Activated CD4-positive, alpha-beta T cell treated with anti-CD3 and anti-CD28 coated beads for 1 hour (primary cell): ENCODE measurements around the gene SETD1A.
"Not testable (repeated sequence)": the region's sequence is repeated elsewhere in the genome, so short reads cannot be mapped to it uniquely, and the experiment has no call there.

Experiments
- DNase-seq: peaks from one replicate; pipeline ENCODE4 v3.0.0-alpha.2; 2020

SETD1A gene

DNA sequence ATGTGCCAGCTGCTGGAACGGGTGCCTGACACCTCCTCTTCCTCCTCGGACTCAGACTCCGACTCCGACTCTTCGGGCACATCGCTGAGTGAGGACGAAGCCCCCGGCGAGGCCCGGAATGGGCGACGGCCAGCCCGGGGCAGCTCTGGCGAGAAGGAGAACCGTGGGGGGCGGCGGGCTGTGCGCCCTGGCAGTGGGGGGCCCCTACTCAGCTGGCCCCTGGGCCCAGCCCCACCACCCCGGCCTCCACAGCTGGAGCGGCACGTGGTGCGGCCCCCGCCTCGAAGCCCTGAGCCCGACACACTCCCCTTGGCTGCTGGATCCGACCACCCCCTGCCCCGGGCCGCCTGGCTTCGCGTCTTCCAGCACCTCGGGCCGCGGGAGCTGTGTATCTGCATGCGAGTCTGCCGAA lies 27.4 kb upstream of the SETD1A start:
- no peak for DNase-seq

GRCh38 chr16:30931068-30931650 lies 26.4 kb upstream of the SETD1A start:
- no peak for DNase-seq

DNA sequence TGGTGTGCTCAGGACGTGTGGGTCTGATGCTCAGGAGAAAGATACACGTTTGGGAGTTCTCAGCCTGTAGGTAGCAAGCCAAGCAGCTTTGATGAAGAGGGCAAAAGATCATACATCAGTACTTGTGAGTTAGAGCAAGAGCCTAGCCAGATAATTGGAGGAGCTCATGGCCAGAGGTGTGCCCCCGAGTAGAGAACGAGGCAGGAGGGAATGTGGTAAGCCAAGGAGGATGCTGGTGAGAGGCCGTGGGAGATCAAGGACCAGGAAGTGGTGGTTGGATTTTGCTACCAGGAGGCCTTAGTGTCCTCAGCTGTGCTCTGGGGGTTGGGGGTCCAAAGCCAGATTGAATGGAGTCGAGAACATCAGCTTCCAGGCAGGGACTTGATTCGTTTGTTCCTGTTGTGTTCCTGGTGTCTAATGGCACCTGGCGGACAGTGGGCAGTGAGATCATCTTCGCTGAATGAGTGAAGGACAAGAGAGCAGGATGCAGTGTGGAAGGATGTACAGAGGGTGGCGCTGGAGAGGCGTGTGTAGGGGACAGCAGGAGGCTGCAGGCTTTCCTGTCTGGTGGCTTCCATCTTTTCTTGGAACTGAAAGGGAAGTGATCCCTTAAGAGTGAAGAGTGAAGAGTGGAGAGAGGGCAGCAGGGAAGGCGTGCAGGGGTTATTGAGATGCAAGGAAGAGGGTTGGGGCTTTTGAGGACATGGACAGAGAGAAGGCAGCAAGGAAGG lies 22.6 kb upstream of the SETD1A start:
- no peak for DNase-seq

DNA sequence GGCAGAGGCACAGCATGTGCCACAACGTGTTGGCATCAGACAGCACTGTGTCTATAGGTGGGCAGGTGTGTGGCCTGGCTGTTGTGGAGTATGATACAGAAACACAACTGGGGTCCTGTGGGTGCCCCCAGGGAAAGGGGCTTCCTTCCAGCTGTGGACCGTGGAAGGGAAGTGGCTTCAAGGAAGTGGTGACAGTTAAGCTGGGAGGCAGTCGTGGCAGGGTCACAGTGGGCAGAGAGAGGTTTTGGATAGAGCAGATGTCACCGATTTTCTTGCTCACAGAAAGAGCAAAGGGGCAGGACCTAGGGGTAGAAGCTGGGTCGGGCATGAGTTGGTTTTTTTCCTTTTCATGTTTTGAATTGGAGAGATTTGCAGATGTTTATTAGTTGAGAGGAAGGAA lies 19.9 kb upstream of the SETD1A start:
- no peak for DNase-seq

GRCh38 chr16:30939571-30939970 lies 18.0 kb upstream of the SETD1A start:
- DNase-seq = not testable (repeated sequence)

GRCh38 chr16:30941600-30942425 lies 15.7 kb upstream of the SETD1A start:
- DNase-seq = no peak

- no peak for DNase-seq
Observed at GRCh38 chr16:30942426-30942806, 15.1 kb upstream of the SETD1A start.

DNA sequence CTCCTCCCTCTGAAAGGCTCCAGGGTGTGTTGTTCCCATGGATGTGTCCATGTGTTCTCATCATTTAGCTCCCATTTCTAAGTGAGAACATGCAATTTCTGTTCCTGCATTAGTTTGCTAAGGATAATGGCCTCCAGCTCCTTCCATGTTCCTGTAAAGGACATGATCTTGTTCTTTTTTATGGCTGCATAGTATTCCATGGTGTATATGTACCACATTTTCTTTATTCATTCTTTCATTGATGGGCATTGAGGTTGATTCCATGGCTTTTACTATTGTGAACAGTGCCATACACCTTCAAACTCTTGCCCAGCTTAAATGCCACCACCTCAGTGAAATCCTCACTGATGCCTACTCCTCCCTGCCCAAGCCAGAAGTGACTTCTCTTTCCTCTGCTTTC lies 13.2 kb upstream of the SETD1A start:
- DNase-seq = no peak

DNA sequence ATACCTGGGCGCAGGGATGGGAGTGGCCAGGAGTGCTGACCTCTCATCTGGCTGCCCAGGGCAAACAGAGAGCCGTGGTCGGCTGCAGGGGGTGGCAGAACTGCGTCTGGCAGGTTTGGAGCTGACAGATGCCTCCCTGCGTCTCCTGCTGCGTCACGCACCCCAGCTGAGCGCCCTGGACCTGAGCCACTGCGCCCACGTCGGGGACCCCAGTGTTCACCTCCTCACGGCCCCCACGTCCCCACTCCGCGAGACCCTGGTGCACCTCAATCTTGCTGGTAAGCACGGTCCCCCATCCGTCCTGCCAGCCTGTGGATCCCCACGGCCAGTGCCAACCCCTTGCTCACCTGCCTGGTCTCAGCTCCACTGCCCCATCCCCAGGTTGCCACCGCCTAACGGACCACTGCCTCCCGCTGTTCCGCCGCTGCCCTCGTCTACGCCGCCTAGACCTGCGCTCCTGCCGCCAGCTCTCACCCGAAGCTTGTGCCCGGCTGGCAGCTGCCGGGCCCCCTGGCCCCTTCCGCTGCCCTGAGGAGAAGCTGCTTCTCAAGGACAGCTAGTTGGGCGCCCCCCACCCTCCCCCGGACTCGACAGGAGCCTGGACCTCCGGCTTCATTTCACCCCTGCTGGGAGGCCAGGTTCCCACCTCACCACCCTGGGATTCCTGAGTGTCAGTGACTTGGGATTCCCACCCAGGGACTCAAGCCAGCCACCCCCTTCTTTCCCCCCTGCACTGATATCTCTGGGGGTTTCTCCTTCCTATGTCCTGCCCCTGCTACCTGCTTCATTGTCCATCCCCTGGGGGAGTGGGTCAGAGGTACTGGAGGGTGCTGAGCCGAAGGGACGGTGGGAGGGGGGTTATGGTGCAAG lies 10.6 kb upstream of the SETD1A start:
- DNase-seq = no peak

DNA sequence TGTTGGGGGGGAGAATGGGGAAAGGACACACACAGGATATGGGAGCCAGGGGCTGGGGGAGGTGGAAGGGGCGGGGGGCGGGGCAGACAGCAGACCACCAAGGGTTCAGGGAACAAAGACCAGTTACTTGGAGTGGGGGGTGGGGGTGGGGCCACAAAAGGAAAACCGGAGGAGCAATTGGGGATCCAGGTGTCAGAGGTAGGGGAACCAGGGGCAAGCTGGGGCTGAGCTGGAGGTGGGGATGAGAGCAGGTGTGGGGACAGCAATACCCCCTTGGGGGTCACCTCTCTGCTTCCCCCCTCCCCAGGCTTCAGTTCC lies 10.1 kb upstream of the SETD1A start:
- no peak for DNase-seq

DNA sequence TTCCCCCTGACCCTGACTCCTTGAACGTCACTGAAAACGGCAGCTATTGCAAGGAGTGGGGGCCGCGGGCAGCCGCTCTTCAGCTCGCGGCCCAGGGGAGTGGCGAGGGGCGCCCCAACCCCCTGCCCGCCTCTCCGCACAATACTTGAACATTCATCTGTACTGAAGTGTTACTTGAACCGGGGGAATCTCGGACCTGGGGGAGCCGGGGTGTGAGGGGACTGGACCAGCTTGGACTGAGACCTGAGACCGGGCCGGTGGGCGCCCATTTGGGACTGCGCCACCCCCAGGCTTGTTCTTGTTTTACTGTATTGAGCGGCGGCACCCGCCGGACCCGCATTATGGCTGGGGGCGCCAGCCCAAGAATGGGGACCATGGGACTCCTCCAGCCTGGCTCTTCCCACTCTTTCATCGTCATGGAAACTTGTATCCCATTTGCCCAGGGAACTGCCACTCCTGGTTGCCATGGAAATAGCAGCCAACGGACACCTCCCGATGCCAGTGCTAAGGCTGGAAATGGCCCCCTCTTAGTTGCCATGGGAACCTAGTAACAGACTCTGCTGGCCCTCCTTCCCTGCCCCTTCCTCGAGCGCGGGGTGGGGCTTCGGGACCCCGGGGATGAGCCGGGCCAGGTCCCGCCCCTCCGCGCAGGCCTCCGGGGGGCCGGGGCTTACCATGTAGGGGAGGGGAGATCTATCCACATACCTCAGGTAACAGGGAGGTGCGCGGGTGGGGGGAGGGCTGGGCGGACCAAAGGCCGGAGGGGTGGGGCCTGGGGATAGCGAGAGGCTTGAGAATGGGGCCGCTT lies 9.5 kb upstream of the SETD1A start:
- no peak for DNase-seq

DNA sequence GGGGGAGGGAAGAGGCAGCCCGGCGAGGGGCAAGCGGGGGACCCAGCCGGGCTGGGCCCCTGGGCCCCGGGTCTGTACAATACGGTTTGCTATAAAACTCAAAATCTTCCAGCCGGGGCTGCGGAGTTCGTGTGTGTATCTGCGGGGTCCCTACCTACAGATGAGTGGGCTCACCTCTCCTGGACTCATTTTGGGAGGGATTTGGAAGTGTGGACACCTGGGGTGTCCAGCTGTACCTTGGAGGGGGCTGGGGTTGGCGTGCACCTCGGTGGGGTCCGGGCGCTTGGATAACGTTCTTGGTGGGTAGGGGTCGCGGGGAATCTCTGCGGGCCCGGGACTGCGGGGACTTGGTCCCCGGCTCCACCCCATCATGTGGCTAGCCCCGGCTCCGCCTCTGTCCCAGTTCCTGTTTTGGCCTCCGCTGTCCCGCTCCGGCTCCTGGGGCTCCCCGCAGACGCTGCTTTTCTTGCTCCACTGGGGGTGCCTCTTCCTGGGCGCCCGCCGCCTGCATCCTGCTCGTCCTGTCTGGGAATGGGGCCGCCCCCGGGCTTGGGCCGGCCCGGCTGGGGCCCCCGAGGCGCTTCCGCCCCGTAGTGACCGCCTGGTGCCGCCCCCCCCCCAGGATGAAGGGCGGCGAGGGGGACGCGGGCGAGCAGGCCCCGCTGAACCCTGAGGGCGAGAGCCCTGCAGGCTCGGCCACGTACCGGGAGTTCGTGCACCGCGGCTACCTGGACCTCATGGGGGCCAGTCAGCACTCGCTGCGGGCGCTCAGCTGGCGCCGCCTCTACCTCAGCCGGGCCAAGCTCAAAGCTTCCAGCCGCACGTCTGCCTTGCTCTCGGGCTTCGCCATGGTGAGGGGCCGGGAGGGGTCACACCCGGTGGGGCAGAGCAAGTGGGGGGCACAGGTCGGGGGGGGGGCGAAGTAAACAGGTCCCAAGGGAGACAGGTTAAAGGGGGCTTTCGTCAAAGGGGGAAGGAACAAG lies 8.6 kb upstream of the SETD1A start, which contains the start of gene ORAI3:
TSS of gene ORAI3 (plus strand) at position 402 of the 983 bp plus-strand sequence. CDS start at position 624, 222 bp downstream.
- DNase-seq = no peak

DNA sequence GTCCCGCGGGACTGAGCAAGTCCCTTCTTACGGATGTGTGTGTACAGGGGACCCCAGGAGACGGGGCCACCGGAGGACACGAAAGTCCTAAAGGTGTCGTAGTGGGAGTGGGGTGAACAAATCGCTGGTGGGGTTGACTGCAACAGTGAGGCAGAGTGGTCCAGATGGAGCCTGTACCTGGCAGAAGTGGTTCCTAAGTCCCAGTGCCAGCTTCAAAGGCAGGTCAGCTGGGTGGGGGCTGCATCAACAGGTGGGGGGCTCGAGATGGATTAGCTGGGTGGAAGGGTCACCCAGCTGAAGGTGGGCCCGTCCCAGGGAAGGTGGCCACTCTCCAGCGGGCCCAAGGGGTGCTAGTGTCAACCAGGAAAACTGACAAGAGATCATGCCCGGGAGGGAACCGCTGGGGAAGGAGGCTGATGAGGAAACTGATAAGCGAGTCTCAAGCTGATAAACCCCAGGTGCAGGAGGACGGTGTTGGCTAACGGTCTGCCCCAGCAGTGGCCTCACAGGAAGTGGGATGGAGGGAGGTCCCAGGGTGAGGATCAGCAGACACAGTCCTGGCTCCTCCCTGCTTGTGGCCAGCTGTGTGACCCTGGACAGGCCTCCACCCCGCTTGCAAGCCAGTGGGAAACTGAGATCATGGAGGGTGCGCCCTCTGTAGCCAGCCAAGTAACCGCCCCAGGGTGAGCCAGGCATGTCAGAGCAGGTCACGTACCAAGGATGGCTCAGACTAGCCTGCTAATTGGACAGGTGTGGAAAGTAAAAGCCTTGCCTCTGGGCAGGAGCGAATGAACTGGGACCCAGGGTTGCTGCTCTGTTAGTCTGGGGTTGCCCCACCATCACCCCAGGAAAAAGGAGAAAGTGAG lies 7.7 kb upstream of the SETD1A start:
- no peak for DNase-seq

- no peak for DNase-seq
Observed at GRCh38 chr16:30950516-30951065, 7.0 kb upstream of the SETD1A start.

DNA sequence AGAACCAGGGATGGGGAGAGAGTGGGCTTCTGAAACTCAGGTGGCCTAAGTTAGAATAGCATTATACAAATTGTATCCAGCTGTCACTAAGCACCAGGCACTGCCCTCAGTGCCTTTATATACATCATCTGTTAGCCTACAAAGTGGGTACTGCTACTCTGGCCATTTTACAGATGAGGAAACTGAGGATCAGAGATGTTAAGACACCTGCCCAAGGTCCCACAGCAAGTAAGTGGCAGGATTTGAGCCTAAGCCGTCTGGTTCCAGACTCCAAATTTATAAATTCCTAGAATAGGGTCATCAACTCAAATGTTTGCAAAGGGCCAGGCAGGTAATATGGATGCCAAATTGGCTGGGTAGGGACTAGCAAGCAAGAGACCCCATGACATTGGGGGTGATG lies 6.4 kb upstream of the SETD1A start:
- DNase-seq = no peak

GRCh38 chr16:30951750-30952149 lies 5.8 kb upstream of the SETD1A start:
- no peak for DNase-seq

GRCh38 chr16:30953111-30953510 lies 4.4 kb upstream of the SETD1A start:
- DNase-seq = no peak

DNA sequence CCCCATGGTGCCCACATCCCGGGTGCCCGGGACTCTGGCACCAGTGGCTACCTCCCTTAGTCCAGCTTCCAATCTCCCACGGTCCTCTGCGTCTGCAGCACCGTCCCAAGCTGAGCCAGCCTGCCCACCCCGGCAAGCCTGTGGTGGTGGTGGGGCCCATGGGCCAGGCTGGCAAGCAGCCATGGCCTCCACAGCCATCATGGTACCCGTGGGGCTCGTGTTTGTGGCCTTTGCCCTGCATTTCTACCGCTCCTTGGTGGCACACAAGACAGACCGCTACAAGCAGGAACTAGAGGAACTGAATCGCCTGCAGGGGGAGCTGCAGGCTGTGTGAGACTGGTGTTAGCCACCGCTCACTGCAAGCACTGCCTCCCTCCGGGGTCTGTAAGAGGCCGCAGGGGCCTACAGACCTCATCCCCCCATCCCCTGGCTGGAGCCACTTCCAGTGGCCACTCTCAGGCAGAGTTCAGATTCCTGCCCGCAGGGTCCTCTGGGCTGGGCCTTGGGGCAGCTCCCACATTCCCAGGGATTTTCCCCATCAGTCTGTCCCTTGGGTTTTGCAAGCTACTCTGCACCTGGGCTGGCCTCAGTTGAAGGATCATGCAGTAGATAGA lies 3.9 kb upstream of the SETD1A start:
- DNase-seq = no peak

DNA sequence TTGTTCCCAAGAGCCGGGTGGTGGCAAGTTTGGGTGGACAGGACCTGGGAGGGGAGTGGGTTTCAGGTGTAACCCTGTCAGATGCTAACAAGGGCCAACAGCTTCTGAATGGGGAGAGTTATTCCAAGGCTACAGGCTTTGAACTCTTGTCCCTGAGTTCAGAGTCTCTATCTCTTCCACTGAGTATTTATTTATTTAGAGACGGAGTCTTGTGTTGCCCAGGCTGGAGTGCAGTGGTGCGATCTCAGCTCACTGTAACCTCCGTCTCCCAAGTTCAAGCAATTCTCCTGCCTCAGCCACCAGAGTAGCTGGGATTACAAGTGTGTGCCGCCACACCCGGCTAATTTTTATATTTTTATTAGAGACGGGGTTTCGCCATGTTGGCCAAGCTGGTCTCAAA lies 2.6 kb upstream of the SETD1A start:
- DNase-seq = no peak
